ENCODE measurements around the gene ASB2. TPM values are rescaled to one million over a fixed set of nuclear protein-coding genes. Genes with fewer than 3 reads are reported as not detected.

Gene ASB2
- total and polyA plus RNA-seq, 2 of the 13 experiments (the other 11 are each of a cell fraction or from before 2014, with no cell fraction given) = 0.82 to 4.1 TPM

GRCh38 chr14:93977171-93977570 lies 801 bp upstream of the ASB2 start:
- ATAC-seq (no peak), FAIRE-seq (no peak), DNase-seq (ENCODE audit: low spot score) (no peak)
- H3K4me3 ChIP-seq (replicated peaks in 1 of 3; ENCODE audit: insufficient read depth in 1 of 3, low read depth in 2 of 3, low read length in 3 of 3) = no peak overlapping the region
- POLR2A ChIA-PET = no interaction called here
- WGBS (ENCODE audit: low lambda C conversion rate) = 4% methylated on average over 3 of the region's 5 CpGs
- TF ChIP-seq MYPOP (CRISPR knock-in tag; IDR thresholded peaks at IDR 0.05) (no peak), POLR2AphosphoS2 (IDR thresholded peaks at IDR 0.05; ENCODE audit: low read depth, low read length) (no peak), ZMYM2 (CRISPR knock-in tag; IDR thresholded peaks at IDR 0.05) (no peak), PLRG1 (conservative IDR thresholded peaks at IDR 0.05) (no peak), TBP (CRISPR knock-in tag; IDR thresholded peaks at IDR 0.05) (no peak), TCF12 (IDR thresholded peaks at IDR 0.05) (no peak), TCF12 (CRISPR knock-in tag; IDR thresholded peaks at IDR 0.05) (no peak), ZNF382 (CRISPR knock-in tag; IDR thresholded peaks at IDR 0.05; ENCODE audit: borderline replicate concordance) (no peak), THAP9 (CRISPR knock-in tag; IDR thresholded peaks at IDR 0.05; ENCODE audit: borderline replicate concordance) (no peak), FOXA3 (CRISPR knock-in tag; IDR thresholded peaks at IDR 0.05) (no peak)
- H3K27me3 ChIP-seq (ENCODE audit: control insufficient read depth in 1 of 2, insufficient read depth in 2 of 2, low read length in 2 of 2) = peaks cover 10 to 63% of the 10 kb centered on the region in 2 experiments
- BruUV-seq (replicated peaks) = no TSS peak
- no peak overlapping the region for H3K9ac ChIP-seq (ENCODE audit: insufficient read depth, low read depth, low read length)
- no peak overlapping the region for H3K4me2 ChIP-seq (ENCODE audit: low read depth, low read length)
- CTCF ChIA-PET (ENCODE audit: low intra/inter-chr PET ratio, low total read pairs) = no interaction called here
- no peaks in the 10 kb centered on the region for H3K36me3 ChIP-seq (replicated peaks in 1 of 2; ENCODE audit: control insufficient read depth in 1 of 2, insufficient read depth in 2 of 2, low read length in 2 of 2)
- H4K20me1 ChIP-seq (ENCODE audit: insufficient read depth, low read length) = no peaks in the 10 kb centered on the region
- in situ Hi-C loops (cut with HindIII; ENCODE audit: extremely low pct_ligation_motif_present, low pct_unique_long_range_greater_than_20kb) = no loop called here
- no peaks in the 10 kb centered on the region for H3K9me3 ChIP-seq (ENCODE audit: low read length)
- H3K79me2 ChIP-seq (ENCODE audit: insufficient read depth, low read length) = no peaks in the 10 kb centered on the region
- no peak overlapping the region for H3K27ac ChIP-seq (ENCODE audit: extremely low read length, insufficient read depth, low read length)
- peaks cover 46% of the 10 kb centered on the region for H3K4me1 ChIP-seq (ENCODE audit: insufficient read depth, low read length)
- no peak overlapping the region for H2AFZ ChIP-seq (ENCODE audit: low read length)
- intact Hi-C loops (cut with micrococcal nuclease; ENCODE audit: unreplicated experiment) = no loop called here
